ENCODE data around the gene CD200.

Gene CD200

DNA sequence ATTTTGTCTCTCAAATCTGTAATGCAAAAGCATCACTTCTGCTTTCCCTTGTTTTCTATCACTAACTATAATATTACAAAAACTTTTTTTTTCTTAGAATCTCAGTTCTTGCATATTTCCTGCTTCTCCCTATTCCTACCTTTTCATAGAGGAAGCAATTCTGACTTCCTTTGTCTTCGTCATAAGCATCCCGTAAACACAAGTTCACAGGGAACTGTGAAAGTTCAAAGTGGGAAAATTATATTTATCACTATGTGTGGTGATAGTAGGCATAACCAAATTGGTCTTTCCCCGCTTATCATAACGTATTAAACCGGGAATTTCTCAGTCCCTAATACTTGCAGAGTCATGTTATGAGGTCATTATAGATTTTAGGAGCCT is 22.3 kb downstream of the CD200 start:
- TF ChIP-seq, protein P1, sequence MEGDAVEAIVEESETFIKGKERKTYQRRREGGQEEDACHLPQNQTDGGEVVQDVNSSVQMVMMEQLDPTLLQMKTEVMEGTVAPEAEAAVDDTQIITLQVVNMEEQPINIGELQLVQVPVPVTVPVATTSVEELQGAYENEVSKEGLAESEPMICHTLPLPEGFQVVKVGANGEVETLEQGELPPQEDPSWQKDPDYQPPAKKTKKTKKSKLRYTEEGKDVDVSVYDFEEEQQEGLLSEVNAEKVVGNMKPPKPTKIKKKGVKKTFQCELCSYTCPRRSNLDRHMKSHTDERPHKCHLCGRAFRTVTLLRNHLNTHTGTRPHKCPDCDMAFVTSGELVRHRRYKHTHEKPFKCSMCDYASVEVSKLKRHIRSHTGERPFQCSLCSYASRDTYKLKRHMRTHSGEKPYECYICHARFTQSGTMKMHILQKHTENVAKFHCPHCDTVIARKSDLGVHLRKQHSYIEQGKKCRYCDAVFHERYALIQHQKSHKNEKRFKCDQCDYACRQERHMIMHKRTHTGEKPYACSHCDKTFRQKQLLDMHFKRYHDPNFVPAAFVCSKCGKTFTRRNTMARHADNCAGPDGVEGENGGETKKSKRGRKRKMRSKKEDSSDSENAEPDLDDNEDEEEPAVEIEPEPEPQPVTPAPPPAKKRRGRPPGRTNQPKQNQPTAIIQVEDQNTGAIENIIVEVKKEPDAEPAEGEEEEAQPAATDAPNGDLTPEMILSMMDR (IDR thresholded peaks at IDR 0.05; ENCODE audit: low read length): no peak
- no peaks in the 10 kb centered on the region for H4K20me1 ChIP-seq (ENCODE audit: insufficient read depth, low read length)
- no peak overlapping the region for H3K27ac ChIP-seq (ENCODE audit: low read length)
- no peak overlapping the region for H3K4me2 ChIP-seq (ENCODE audit: low read depth, low read length)
- no peak for DNase-seq
- no peak overlapping the region for H3K9ac ChIP-seq (ENCODE audit: low read length)
- no peaks in the 10 kb centered on the region for H3K27me3 ChIP-seq (replicated peaks; ENCODE audit: insufficient read depth, low read length)
- H3K79me2 ChIP-seq (ENCODE audit: low read length): no peaks in the 10 kb centered on the region
- H3K36me3 ChIP-seq (replicated peaks; ENCODE audit: insufficient read depth, low read length): no peaks in the 10 kb centered on the region
- H3K4me1 ChIP-seq (ENCODE audit: low read length): no peaks in the 10 kb centered on the region
- no peak overlapping the region for H2AFZ ChIP-seq (ENCODE audit: low read length)
- H3F3A ChIP-seq (ENCODE audit: insufficient read depth, low read length): no peaks in the 10 kb centered on the region
- no peaks in the 10 kb centered on the region for H3K9me3 ChIP-seq (replicated peaks; ENCODE audit: insufficient read depth, low read length)
- no peaks in the 10 kb centered on the region for H3K9me2 ChIP-seq (replicated peaks; ENCODE audit: insufficient read depth, low read length)
- H3K4me3 ChIP-seq (ENCODE audit: low read length): no peak overlapping the region

DNA sequence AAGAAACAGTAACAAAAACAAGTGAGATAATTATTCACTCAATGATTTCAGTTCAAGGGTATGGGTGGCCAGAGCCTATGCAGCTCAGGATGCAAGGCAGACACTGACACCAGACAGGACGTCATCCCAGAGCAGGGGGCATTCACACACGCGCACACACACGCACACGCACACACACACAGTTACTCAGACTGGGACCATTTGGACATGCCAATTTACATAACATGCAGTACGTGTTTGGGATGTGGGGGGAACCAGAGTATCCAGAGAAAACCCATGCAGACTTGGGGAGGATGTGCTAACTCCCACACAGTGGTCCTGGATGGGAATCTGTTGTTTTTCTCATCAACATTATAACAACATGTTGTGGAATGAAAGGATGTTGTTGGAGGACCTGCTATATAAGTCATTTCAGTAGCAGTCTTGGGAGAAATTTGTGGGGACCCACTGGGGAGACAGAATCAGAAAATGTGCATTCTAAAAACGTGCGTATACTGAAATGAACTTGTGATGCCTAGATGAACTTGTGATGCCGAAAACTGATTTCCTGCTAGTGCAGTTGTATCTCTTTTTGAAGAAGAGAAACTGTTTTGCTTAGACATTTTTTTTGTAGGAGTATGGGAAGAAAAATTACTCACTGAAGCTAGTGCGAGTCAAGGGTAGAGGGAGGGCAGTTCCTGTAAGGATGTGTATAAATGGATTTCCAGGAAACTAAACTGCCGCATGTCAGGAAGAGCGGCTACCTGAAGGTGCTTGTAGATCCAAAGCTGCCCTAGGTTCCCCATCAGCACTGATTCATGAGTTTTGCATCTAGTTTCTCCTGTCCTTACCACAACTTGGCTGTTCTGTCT is 25.2 kb downstream of the CD200 start:
- TF ChIP-seq, protein P1 (IDR thresholded peaks at IDR 0.05; ENCODE audit: low read length): no peak
- TF ChIP-seq EZH2 (optimal IDR thresholded peaks at IDR 0.05; ENCODE audit: low read depth, low read length): no peak
- TF ChIP-seq EZH2phosphoT487 (IDR thresholded peaks at IDR 0.05; ENCODE audit: low read length): no peak
- Histone ChIP-seq H3F3A (ENCODE audit: insufficient read depth, low read length) (no peaks in the 10 kb centered on the region), H3K4me1 (ENCODE audit: low read length) (no peaks in the 10 kb centered on the region), H3K36me3 (replicated peaks; ENCODE audit: insufficient read depth, low read length) (no peaks in the 10 kb centered on the region), H3K9me2 (replicated peaks; ENCODE audit: insufficient read depth, low read length) (no peaks in the 10 kb centered on the region), H3K27me3 (replicated peaks; ENCODE audit: insufficient read depth, low read length) (no peaks in the 10 kb centered on the region), H2AFZ (ENCODE audit: low read length) (no peak overlapping the region), H4K20me1 (ENCODE audit: insufficient read depth, low read length) (no peaks in the 10 kb centered on the region), H3K9ac (ENCODE audit: low read length) (no peak overlapping the region), H3K79me2 (ENCODE audit: low read length) (no peaks in the 10 kb centered on the region), H3K9me3 (replicated peaks; ENCODE audit: insufficient read depth, low read length) (no peaks in the 10 kb centered on the region), H3K4me2 (ENCODE audit: low read depth, low read length) (no peak overlapping the region), H3K4me3 (ENCODE audit: low read length) (no peak overlapping the region), H3K27ac (ENCODE audit: low read length) (no peak overlapping the region)
- no peak for DNase-seq

DNA sequence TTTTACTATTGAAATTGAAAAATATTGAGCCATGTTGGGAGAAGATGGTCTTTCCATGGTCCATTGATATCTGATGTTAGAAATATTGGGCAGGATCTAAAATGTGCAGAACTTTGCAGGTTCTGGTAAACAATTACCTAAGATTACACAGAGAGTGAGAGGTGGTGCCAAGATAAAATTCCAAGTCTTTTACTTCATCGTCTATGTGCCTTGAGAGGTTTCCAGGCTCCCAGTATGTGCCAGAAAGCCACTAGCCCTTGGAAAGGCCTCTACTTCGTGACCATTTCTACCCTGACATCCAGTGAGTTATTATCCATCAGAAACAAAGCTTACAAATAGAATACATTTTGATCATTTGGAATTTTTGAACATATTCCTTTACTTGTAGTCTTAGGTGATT is 27.6 kb downstream of the CD200 start:
- Histone ChIP-seq H3F3A (ENCODE audit: insufficient read depth, low read length) (peaks cover 5% of the 10 kb centered on the region; the same call in 1 of the 2 replicates), H3K9me2 (replicated peaks; ENCODE audit: insufficient read depth, low read length) (no peaks in the 10 kb centered on the region), H3K4me3 (ENCODE audit: low read length) (no peak overlapping the region), H2AFZ (ENCODE audit: low read length) (no peak overlapping the region), H3K79me2 (ENCODE audit: low read length) (no peaks in the 10 kb centered on the region), H3K9ac (ENCODE audit: low read length) (no peak overlapping the region), H3K4me1 (ENCODE audit: low read length) (peaks cover 14% of the 10 kb centered on the region), H3K9me3 (replicated peaks; ENCODE audit: insufficient read depth, low read length) (no peaks in the 10 kb centered on the region), H3K36me3 (replicated peaks; ENCODE audit: insufficient read depth, low read length) (no peaks in the 10 kb centered on the region), H3K27me3 (replicated peaks; ENCODE audit: insufficient read depth, low read length) (no peaks in the 10 kb centered on the region), H3K4me2 (ENCODE audit: low read depth, low read length) (no peak overlapping the region), H4K20me1 (ENCODE audit: insufficient read depth, low read length) (no peaks in the 10 kb centered on the region), H3K27ac (ENCODE audit: low read length) (no peak overlapping the region)
- DNase-seq: no peak
- TF ChIP-seq EZH2phosphoT487 (IDR thresholded peaks at IDR 0.05; ENCODE audit: low read length) (no peak), EZH2 (optimal IDR thresholded peaks at IDR 0.05; ENCODE audit: low read depth, low read length) (no peak)
- TF ChIP-seq, protein P1 (IDR thresholded peaks at IDR 0.05; ENCODE audit: low read length): no peak
